NCI-H524 treated with DMSO at 0.1 percent for 48 hours (cell line): Measurements from ENCODE around the gene SVIL.
"Not testable (repeated sequence)": the region's sequence is repeated elsewhere in the genome, so short reads cannot be mapped to it uniquely, and the experiment has no call there.

Experiments used
- DNase-seq: peaks from one replicate; lab custom pipeline; 2025; lab: John Stamatoyannopoulos, UW

Gene SVIL

DNA sequence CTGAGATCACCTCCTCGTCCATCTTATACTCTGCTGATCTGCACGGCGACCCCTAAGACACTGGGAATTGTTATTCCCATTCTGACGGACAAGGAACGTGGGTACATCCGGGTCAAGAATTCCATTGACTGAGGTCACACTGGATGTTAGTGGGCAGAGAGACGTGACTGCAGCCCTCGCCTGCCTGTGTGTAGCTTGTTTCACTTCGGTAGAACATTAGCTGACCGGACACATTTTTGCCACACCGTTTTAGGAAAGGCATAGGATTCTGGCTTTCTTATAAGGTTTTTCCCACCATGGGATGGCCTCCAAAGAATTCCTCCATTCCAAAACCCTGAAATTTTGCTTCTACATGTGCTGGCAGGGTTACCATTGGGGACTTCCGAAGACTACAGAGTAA is 118.9 kb downstream of the SVIL start:
- DNase-seq: not testable (repeated sequence)

- DNase-seq: not testable (repeated sequence)
Measured at GRCh38 chr10:29515104-29515503, 119.7 kb downstream of the SVIL start.

- DNase-seq: no peak
Measured at GRCh38 chr10:29514306-29514705, 120.5 kb downstream of the SVIL start.

DNA sequence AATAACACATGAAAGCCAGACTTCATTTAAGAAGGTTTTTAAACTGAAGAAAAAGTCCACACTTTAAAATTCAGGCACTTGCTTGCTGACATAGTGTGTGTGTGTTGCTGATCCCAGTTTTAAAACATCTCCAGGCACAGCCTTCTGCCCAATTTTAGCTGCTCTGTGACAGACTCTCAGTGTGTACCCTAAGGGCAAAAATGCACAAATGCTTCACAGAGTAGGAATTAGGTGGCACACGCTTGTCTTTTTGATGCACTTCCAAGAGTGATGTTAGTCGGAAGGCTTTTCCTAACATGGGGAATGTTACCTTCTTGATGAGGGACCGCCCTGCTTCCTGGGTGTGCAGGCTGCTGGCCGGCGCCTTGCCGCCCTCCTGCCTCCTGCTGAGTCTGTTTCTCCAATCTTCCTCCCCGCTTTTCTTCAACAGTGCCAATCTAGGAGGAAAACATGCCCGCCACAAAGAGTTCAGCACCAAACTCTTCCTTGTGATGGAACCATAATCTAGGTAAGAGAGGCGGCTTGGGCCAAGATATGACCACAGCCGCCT is 122.3 kb downstream of the SVIL start:
- no peak for DNase-seq

DNA sequence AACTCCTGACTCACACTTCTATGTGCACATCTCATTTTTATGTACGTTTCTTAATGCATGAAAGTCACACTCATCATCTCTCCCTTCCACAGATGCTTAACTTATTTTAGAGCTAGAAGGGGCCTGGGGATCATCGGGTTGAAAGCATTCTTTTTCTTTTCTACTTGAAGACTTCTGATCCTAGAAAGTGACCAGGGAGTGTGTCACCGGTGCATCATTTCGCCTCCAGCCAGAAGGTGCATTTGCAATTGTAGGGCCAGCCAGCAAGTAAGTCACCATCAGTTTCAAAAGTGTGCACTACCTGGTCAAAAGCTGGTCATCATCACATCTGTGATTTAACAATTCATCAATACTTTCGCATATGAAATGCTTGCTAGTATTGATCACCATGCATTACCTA is 123.0 kb downstream of the SVIL start:
- DNase-seq: not testable (repeated sequence)

DNA sequence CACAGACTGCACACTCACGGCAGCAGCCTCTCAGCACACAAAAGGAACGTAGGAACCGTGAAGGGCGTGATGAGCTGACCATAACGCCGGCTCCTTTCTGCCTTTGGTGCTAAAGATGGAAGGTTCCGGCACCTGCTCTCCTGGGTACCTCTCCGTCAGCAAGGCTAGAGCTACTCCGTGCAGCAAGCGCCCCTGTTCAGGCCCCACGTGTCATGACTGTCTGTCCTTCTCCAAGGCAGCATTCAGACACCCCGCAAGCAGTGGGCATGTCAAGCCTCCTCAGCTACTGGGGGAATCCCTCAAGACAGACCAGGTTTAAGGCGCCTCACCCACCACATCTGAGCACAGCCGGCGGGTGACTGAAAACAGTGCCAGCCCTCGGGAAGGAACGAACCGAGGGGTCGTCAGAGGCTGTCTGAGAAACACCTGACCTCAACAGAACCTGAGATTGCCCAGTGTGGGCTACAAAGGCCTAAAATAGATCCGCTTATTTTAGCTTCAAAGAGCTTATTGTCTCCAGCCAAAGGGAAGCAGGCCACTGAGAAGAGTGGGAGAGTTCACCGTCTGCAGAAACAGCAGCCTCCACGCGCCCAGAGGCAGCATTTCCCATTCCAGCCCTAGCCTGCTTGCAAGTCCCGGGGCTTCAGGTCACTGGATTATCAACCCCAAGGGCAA is 124.2 kb downstream of the SVIL start:
- DNase-seq: not testable (repeated sequence)

- DNase-seq: no peak
Measured at GRCh38 chr10:29508554-29509244, 126.1 kb downstream of the SVIL start.

DNA sequence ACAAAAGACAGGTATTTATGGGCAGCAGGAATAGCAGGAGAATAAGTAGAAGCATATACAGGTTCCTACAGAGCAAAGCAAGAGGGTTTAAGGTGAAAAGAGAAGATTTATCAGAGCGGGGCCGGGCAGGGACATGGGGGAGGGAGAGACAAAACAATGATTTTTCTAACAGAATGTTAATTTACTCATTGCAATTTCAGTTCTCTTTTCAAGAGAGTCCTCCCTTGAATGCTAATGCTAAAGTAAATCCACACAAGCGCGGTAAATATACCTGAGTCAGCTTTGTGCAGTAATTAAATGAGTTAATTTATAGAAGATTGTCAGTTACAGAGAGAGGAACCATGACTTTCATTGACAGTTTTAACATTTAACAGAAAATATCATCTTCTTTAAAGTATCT is 127.0 kb downstream of the SVIL start:
- DNase-seq: not testable (repeated sequence)

DNA sequence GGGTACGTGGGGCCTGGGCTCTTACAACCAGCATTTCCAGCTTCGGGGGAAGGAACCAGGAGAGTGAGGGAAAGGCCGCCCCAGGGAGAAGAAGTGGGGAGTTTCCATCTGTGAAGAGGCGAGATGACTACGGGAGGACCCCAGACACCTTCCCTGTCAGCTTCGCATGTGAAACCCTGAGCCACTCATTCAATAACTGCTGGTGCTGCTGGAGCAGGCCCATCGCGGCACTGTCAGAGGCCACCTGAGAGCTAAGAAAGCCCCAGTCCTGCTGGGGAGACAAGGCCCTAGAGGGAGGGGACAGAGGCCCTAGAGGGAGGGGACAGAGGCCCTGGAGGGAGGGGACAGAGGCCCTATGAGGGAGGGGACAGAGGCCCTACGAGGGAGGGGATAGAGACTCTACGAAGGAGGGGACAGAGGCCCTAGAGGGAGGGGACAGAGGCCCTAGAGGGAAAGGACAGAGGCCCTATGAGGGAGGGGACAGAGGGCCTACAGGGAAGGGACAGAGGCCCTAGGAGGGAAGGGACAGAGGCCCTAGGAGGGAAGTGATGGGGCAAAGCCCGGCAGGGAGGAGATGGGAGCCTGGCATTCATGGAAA is 128.3 kb downstream of the SVIL start:
- DNase-seq: not testable (repeated sequence)

DNA sequence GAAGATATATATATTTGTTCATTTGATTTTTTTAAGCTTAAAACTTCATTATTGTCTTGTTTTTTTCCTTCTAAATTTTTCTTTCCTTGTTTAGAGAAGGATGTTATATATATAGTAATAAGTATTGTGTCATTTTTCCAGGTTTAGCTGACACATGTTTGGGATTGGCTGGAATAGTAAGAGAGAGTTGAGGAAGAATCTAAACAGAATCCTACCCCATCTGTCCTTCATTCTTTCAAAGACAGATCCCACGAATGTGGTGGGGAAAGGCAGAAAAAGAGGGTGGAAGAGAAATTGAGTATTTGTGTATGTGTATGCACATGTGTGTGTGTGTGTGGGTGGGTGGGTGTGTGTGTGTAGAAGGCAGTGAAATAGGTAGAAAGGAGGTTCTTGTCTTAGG is 132.4 kb downstream of the SVIL start:
- DNase-seq: no peak

DNA sequence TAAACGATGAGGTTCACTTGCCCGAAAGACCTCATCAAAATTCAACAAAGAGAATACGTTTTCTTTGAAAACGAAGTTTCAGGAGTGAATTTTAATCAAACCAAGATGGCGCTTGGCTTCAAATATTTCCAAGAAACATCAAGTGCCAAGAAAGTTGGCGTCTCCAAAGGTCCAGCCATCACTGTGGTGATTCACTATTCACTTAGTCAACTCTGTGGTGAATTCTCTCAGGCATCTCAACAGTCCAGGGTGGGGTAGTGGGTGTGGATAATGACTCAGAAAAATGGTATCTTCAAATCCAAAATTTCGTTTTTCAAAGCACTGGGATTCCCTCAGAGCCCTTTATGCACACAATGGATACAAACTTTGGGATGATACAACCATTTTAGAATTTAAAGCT is 133.1 kb downstream of the SVIL start:
- DNase-seq: no peak

GRCh38 chr10:29499993-29500537 is 134.7 kb downstream of the SVIL start:
- DNase-seq: no peak

GRCh38 chr10:29496341-29497162 is 138.2 kb downstream of the SVIL start:
- no peak for DNase-seq

GRCh38 chr10:29495366-29495765 is 139.4 kb downstream of the SVIL start:
- no peak for DNase-seq

DNA sequence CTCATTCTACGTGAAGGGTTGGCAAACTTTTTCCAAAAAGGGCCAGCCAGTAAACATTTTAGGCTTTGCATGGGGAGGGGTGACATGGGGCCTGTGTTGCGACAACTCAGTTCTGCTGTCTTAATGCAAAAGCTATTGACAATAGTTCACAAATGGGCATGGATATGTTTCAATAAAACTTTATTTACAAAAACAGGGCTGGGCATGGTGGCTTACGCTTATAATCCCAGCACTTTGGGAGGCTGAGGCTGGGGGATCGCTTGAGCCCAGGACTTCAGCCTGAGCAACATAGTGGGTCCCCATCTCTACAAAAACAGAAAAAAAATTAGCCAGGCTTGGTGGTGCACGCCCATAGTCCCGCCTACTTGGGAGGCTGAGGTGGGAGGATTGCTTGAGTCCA is 141.1 kb downstream of the SVIL start:
- DNase-seq: no peak

DNA sequence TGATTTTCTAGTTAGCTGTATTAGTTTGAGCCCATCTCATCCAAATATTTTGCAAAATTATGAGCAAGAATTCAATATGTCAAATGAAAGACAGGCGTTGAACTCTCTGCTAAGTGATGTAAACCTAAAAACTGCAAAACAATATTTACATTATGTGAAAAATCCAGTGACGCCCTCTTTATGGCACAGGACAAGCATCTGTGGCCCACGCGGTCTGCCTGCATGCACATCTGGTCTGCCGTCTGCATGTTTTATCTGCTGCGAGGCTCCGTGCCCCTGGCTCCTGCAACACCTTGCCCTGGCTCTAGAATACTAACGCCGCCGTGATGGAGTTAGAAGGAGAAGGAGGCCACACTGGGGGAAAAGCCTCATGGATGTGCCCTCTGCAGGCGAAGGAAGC is 142.0 kb downstream of the SVIL start:
- DNase-seq: no peak

DNA sequence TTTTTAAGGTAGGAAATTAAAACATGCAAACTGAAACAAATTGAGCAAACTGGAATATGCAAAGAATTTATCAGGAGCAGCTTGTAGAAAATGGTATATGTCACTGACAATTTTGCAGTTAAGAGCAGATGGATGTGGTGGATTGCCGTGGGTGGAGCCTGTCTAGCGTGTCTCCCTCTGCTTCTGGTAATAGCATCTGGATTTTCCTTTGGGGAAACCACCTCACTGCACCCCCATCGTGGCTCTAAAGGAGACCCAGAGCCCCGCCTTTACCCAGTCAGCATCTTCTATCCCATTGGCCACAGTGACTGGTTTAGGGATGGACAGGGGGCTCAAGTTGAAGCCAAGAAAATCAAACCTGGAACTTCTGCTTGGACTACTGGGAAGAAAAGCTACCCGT is 142.9 kb downstream of the SVIL start:
- DNase-seq: no peak

GRCh38 chr10:29490781-29491280 is 143.9 kb downstream of the SVIL start:
- not testable (repeated sequence) for DNase-seq

DNA sequence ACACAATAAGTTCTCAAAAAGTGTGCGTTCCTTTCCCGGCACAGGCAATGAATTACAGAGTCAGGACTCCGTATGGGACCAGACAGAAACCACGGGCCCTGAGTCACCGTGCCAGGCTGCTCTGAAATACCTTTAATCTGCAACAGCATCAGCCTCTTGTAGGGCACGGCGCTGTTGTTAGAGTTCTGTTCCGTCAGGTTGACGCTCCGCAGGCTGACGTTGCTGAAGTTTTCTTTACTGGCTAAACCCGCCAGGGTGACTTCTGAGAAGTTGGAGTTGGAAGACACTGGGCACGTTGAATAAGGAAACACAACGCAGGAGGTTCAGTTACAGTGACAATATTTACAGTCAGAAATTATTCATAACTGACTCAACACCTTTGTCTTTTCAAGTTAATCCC is 146.3 kb downstream of the SVIL start:
- DNase-seq: not testable (repeated sequence)

GRCh38 chr10:29487884-29488266 is 146.9 kb downstream of the SVIL start:
- DNase-seq: not testable (repeated sequence)

GRCh38 chr10:29487032-29487883 is 147.5 kb downstream of the SVIL start:
- DNase-seq: not testable (repeated sequence)
